Loucy (cell line): ENCODE results near the gene SP3.

ENCODE experiments used
- H2AFZ ChIP-seq: fragments of 200-600 bp; sonication (generic); 2 replicates; pipeline ENCODE4 v1.6.0; 2016; ENCODE audit warnings: antibody characterized with exemption, mild to moderate bottlenecking, low read length, moderate library complexity
- H3F3A ChIP-seq: fragments of 200-600 bp; 2 replicates; pipeline ENCODE4 v1.6.0; 2016; ENCODE audit warnings: antibody characterized with exemption, low read depth, mild to moderate bottlenecking
- H3K27me3 ChIP-seq: fragments of 200-600 bp; sonication (generic); 2 replicates; pipeline ENCODE4 v1.6.1; 2014; ENCODE audit warnings: low read length, mild to moderate bottlenecking; ENCODE audit not compliant: insufficient read depth, poor library complexity, severe bottlenecking
- H3K36me3 ChIP-seq: fragments of 200-600 bp; sonication (generic); 2 replicates; pipeline ENCODE4 v1.6.1; 2016; ENCODE audit warnings: low read length; ENCODE audit not compliant: insufficient read depth
- H3K4me1 ChIP-seq: fragments of 200-600 bp; sonication (generic); 2 replicates; pipeline ENCODE4 v1.5.1; 2014; ENCODE audit warnings: low read length, mild to moderate bottlenecking; ENCODE audit not compliant: insufficient read depth, poor library complexity, severe bottlenecking
- H3K4me2 ChIP-seq: fragments of 200-600 bp; sonication (generic); 2 replicates; pipeline ENCODE4 v1.6.0; 2014; ENCODE audit warnings: antibody characterized with exemption, low read length, low read depth, mild to moderate bottlenecking; ENCODE audit not compliant: poor library complexity, severe bottlenecking
- H3K4me3 ChIP-seq: fragments of 200-600 bp; sonication (generic); 2 replicates; pipeline ENCODE4 v1.5.1; 2014; ENCODE audit warnings: low read length, mild to moderate bottlenecking, mixed read lengths; ENCODE audit not compliant: poor library complexity, severe bottlenecking
- H3K79me2 ChIP-seq: fragments of 200-600 bp; sonication (generic); 2 replicates; pipeline ENCODE4 v1.6.1; 2014; ENCODE audit warnings: low read length; ENCODE audit not compliant: insufficient read depth
- H3K9ac ChIP-seq: fragments of 200-600 bp; sonication (generic); 2 replicates; pipeline ENCODE4 v1.6.0; 2014; ENCODE audit warnings: mild to moderate bottlenecking, low read depth, low read length, moderate library complexity; ENCODE audit not compliant: poor library complexity, severe bottlenecking
- H3K9me2 ChIP-seq: fragments of 200-600 bp; sonication (generic); replicated peaks from 2 replicates; pipeline ENCODE4 v1.6.1; 2016; ENCODE audit warnings: low read depth, low read length, mixed read lengths
- H3K9me3 ChIP-seq: fragments of 200-600 bp; sonication (generic); 2 replicates; pipeline ENCODE4 v1.6.1; 2014; ENCODE audit warnings: mild to moderate bottlenecking, antibody characterized with exemption, low read length, low read depth; ENCODE audit not compliant: insufficient read depth
- H4K20me1 ChIP-seq: fragments of 200-600 bp; sonication (generic); 2 replicates; pipeline ENCODE4 v1.6.0; 2014; ENCODE audit warnings: antibody characterized with exemption, low read length, mild to moderate bottlenecking; ENCODE audit not compliant: insufficient read depth, poor library complexity, severe bottlenecking
- CTCF ChIP-seq: fragments of 200-600 bp; sonication (generic); conservative IDR thresholded peaks from 2 replicates; pipeline ENCODE4 v1.5.1; 2014; ENCODE audit warnings: mild to moderate bottlenecking, antibody characterized with exemption, low read length
- EZH2phosphoT487 ChIP-seq: fragments of 200-600 bp; IDR thresholded peaks from 2 replicates; pipeline ENCODE4 v1.6.1; 2018; ENCODE audit warnings: antibody characterized with exemption, mild to moderate bottlenecking, moderate library complexity, borderline replicate concordance

Gene SP3

GRCh38 chr2:173938700-173939384, 26.3 kb downstream of the SP3 start:
- Histone ChIP-seq H3K4me3 (no peak overlapping the region), H3K9ac (no peak overlapping the region), H3F3A (no peaks in the 10 kb centered on the region), H3K4me1 (peaks cover 21% of the 10 kb centered on the region), H3K4me2 (peak overlapping the region; percentile 10), H3K27me3 (no peaks in the 10 kb centered on the region), H3K36me3 (peaks cover 16% of the 10 kb centered on the region; the same call in 1 of the 2 replicates), H3K9me2 (no peaks in the 10 kb centered on the region), H2AFZ (no peak overlapping the region), H3K9me3 (no peaks in the 10 kb centered on the region), H4K20me1 (peaks cover 99% of the 10 kb centered on the region), H3K79me2 (peaks cover 100% of the 10 kb centered on the region)
- no peak for TF ChIP-seq EZH2phosphoT487
- no peak for TF ChIP-seq CTCF

GRCh38 chr2:173935305-173935704, 29.9 kb downstream of the SP3 start:
- Histone ChIP-seq H4K20me1 (peaks cover 98% of the 10 kb centered on the region), H3K9me2 (no peaks in the 10 kb centered on the region), H3K9me3 (no peaks in the 10 kb centered on the region), H3K4me1 (peaks cover 16% of the 10 kb centered on the region), H3K9ac (no peak overlapping the region), H3K4me2 (no peak overlapping the region), H3K36me3 (peaks cover 34% of the 10 kb centered on the region), H3K4me3 (no peak overlapping the region), H3K27me3 (no peaks in the 10 kb centered on the region), H3F3A (no peaks in the 10 kb centered on the region), H3K79me2 (peaks cover 99% of the 10 kb centered on the region), H2AFZ (no peak overlapping the region)
- TF ChIP-seq EZH2phosphoT487, result no peak
- no peak for TF ChIP-seq CTCF

- Histone ChIP-seq H3F3A (no peaks in the 10 kb centered on the region), H2AFZ (no peak overlapping the region), H3K4me1 (peaks cover 12% of the 10 kb centered on the region), H3K27me3 (no peaks in the 10 kb centered on the region), H3K79me2 (peaks cover 99% of the 10 kb centered on the region), H4K20me1 (peaks cover 98% of the 10 kb centered on the region), H3K4me2 (no peak overlapping the region), H3K4me3 (no peak overlapping the region), H3K9ac (no peak overlapping the region), H3K9me3 (no peaks in the 10 kb centered on the region), H3K36me3 (peaks cover 34% of the 10 kb centered on the region), H3K9me2 (no peaks in the 10 kb centered on the region)
- TF ChIP-seq EZH2phosphoT487 (no peak), CTCF (no peak)
Measured at GRCh38 chr2:173934895-173935294, 30.3 kb downstream of the SP3 start.
